ENCODE results near the gene MAP2K2.
"Not testable (repeated sequence)": the region's sequence is repeated elsewhere in the genome, so short reads cannot be mapped to it uniquely, and the experiment has no call there.

The MAP2K2 gene

GRCh38 chr19:4154571-4155312, 30.8 kb upstream of the MAP2K2 start:
- no peak for TF ChIP-seq CTCF (conservative IDR thresholded peaks at IDR 0.05; ENCODE audit: low read depth, low read length)
- no peak for DNase-seq (ENCODE audit: low read depth)
- no peak overlapping the region for H3K4me3 ChIP-seq (ENCODE audit: low read depth, low read length)

DNA sequence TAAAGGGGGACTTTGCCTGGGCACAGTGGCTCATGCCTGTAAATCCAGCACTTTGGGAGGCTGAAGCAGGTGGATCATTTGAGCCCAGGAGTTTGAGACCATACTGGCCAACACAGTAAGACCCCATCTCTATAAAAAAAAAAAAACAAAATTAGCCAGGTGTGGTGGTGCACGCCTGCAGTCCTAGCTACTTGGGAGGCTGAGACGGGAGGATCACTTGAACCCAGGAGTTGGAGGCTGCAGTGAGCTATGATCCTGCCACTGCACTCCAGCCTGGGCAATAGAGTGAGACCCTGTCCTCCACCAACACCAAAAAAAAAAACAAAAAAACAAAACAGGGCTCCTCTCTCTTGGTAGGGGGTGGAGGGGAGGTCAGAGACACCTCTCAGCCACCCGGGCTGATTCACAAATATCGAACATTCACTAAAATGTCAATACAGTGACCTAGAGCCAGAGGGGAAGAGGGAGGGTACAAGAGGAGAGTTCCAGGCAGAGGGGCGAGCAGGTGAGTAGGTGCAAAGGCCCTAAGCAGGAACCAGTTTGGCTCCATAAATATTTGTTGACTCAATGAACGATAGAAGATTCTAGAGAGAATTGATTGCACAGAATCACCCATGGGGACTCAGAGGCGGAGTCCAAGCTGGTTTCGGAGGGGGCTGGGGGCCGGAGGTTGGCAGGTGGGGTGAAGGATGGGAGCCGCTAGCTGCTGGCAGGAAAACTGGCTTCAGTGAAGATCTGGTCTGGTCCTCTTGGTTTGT, 28.5 kb upstream of the MAP2K2 start:
- TF ChIP-seq CTCF (conservative IDR thresholded peaks at IDR 0.05; ENCODE audit: low read depth, low read length) = no peak
- DNase-seq (ENCODE audit: low read depth) = no peak
- H3K4me3 ChIP-seq (ENCODE audit: low read depth, low read length) = no peak overlapping the region

GRCh38 chr19:4151623-4152022, 27.7 kb upstream of the MAP2K2 start:
- no peak overlapping the region for H3K4me3 ChIP-seq (ENCODE audit: low read depth, low read length)
- TF ChIP-seq CTCF (conservative IDR thresholded peaks at IDR 0.05; ENCODE audit: low read depth, low read length) = no peak
- DNase-seq (ENCODE audit: low read depth) = no peak

DNA sequence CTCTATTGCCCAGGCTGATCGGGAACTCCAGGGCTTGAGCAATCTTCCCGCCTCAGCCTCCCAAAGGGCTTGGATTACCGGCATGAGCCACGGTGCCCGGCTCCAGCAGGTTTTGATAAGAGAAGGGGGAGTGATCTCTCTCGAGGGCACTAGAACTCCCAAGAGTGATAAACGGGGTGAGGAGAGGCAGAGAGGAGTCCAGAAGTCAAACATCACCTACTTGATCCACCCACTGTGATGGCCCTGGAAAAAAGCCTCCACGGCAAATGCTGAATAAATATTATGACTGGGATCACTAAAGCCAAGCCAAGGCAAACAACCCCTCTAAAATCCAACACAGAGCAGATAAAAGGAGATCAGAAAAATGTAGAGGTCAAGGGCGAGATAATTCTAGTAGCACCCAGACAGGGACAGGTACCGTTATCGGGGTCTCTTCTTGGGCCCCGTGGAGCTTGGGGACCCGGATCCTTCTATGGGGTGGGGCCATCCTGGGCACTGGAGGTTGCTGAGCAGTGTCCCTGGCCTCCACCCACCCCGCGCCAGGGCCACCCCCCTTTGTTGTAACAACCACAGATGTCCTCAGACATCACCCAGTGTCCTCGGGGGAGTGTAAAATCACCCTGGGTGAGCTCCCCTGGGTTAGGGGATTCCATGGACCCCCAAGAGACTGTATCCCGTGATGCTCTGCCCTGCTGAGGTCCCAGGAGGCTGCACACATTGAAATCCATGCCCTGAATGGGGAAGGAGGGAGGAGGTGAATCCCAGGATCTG, 25.8 kb upstream of the MAP2K2 start:
- no peak overlapping the region for H3K4me3 ChIP-seq (ENCODE audit: low read depth, low read length)
- no peak for TF ChIP-seq CTCF (conservative IDR thresholded peaks at IDR 0.05; ENCODE audit: low read depth, low read length)
- no peak for DNase-seq (ENCODE audit: low read depth)

- TF ChIP-seq CTCF (conservative IDR thresholded peaks at IDR 0.05; ENCODE audit: low read depth, low read length) = no peak
- peak; percentile 28 for DNase-seq (ENCODE audit: low read depth)
- H3K4me3 ChIP-seq (ENCODE audit: low read depth, low read length) = no peak overlapping the region
These were observed 20.8 kb upstream of the MAP2K2 start for GRCh38 chr19:4144666-4145249.

DNA sequence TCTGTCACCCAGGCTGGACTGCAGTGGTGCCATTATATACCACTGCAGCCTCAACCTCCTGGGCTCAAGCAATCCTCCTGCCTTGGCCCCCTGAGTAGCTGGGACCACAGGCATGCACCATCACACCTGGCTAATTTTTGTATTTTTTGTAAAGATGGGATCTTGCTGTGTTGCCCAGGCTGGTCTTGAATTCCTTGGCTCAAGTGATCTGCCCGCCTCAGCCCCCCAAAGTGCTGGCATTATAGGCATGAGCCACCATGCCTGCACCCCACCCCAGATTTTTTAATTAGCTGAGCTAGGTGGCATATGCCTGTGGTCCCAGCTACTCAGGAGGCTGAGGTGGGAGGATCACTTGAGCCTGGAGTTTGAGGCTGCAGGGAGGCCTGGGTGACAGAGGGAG, 19.0 kb upstream of the MAP2K2 start:
- DNase-seq (ENCODE audit: low read depth); H3K4me3 ChIP-seq (ENCODE audit: low read depth, low read length): not testable (repeated sequence)

GRCh38 chr19:4140237-4140711, 16.4 kb upstream of the MAP2K2 start:
- peak; percentile 81 for TF ChIP-seq CTCF (conservative IDR thresholded peaks at IDR 0.05; ENCODE audit: low read depth, low read length)
- no peak overlapping the region for H3K4me3 ChIP-seq (ENCODE audit: low read depth, low read length)
- peak; percentile 86 for DNase-seq (ENCODE audit: low read depth)

All from choroid plexus epithelial cell (primary cell).